ENCODE results near the gene CNOT9.

The CNOT9 gene

GRCh38 chr2:218578272-218578877 is 9.7 kb downstream of the CNOT9 start:
- no peak for DNase-seq

- DNase-seq: no peak
Observed at GRCh38 chr2:218582076-218582475, 13.4 kb downstream of the CNOT9 start.

- no peak for DNase-seq
Observed at GRCh38 chr2:218583983-218584850, 15.6 kb downstream of the CNOT9 start.

DNA sequence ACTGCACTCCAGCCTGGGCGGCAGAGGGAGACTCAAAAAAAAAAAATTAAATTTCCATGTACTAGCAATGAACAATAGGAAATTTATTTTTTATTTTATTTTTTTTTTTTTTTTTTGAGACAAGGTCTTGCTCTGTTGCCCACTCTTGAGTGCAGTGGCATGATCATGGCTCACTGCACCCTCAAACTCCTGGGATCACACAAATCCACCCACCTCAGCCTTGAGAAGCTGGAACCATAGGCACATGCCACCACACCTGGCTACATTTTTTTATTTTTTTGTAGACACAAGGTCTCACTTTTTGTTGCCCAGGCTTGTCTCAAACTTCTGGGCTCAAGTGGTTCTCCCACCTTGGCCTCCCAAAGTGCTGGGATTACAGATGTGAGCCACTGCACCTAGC is 16.9 kb downstream of the CNOT9 start:
- no peak for DNase-seq

DNA sequence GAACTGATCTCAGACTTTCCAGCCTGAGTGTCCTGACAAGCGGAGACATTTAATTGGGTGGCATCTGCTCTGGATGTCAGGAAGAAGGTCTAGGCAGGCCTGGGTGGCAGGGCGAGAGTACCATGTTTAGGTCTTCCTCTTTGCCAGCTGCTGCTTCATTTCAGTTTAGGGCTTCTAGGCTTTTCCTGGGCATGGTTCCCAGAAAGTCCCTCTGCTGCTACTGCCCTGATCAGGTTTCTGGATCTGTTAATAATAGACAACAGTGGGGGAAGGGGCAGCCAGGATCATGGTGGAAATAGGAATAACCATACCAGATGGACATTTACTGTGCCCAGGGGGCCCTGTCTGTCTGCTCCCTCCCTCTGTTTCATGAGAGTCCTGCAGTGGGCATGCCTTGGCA is 36.8 kb downstream of the CNOT9 start:
- no peak for DNase-seq

GRCh38 chr2:218607436-218608115 is 38.9 kb downstream of the CNOT9 start, which contains the start of gene PLCD4:
Gene PLCD4 (plus strand): TSS chr2:218607899. CDS start chr2:218615740, 7,841 bp downstream.
- no peak for DNase-seq

DNA sequence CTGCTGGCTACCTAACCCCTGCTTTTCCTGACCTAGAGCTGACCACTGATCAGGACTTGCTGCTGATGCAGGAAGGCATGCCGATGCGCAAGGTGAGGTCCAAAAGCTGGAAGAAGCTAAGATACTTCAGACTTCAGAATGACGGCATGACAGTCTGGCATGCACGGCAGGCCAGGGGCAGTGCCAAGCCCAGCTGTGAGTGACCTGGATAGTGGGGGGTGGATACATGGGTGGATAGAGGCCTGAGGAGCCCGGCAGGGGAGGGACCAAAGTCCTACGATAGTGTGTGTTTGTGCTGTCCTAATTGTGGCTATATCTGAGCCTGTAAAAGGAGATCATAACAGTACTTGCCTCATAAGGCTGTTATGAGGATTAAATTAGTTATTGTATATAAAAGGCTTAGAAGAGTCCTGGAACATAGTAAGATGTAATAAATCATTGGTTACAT is 47.3 kb downstream of the CNOT9 start:
- no peak for DNase-seq

GRCh38 chr2:218618102-218618860 is 49.6 kb downstream of the CNOT9 start:
- no peak for DNase-seq

DNA sequence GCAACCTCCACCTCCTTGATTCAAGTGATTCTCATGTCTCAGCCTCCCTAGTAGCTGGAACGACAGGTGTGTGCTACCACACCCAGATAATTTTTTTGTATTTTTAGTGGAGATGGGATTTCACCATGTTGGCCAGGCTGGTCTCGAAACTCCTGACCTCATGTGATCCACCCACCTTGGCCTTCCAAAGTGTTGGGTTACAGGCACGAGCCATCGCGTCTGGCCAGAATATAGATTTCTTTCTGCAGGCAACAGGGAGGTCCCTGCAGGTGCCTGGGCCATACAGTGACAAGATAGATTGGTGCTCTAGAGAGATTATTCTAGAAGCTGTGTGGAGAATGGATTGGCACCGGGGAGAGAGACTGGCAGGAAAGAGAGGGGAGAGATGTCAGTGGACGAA is 52.4 kb downstream of the CNOT9 start:
- no peak for DNase-seq

DNA sequence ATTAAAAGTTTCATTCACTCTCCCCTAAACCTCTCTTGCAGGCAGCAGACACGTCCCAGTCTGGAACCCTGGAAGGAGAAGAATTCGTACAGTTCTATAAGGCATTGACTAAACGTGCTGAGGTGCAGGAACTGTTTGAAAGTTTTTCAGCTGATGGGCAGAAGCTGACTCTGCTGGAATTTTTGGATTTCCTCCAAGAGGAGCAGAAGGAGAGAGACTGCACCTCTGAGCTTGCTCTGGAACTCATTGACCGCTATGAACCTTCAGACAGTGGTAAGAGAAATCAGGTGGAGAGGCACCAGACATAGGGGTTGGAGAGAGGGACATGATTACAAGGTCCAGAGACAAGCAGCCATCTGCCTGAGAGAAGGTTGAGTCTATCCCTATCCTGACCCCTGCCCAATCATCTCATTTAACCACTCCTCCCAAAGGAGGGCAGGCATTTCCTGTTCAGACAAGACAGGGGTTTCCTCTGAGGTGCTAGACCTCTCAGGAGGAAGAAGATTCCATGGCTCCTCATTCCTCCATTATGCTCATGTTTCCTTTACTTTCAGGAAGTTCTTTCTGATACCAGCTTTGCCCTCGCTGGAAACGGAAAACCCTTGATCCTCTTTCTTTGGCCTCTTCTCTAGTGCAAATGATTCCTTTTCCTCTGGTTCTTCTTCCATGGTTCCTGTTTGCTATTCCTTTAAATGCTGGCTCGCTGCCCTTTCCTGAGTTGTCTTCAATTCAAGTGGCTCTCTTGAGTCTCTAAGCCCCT is 54.1 kb downstream of the CNOT9 start:
- DNase-seq: no peak

GRCh38 chr2:218623366-218623705 is 54.7 kb downstream of the CNOT9 start:
- DNase-seq: no peak

DNA sequence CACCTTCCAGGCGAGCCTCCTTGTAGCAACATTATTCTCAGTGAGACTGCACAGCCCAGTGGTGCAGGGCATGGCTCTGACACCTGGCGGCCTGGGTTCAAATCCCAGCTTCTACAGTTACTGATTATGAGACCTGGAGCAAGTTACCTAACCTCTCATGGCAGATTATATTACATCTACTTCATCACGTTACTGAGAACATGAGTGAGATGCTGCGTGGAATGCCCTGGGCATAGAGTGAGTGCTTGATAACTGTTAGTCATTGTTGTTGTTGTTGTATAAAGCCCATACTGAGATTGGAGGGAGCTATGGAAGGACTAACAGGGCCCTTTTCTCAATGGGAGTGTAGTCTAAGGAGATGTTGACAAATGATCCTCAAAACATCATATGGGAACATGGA is 57.7 kb downstream of the CNOT9 start:
- DNase-seq: no peak

- no peak for DNase-seq
Observed at GRCh38 chr2:218627939-218628338, 59.3 kb downstream of the CNOT9 start.

GRCh38 chr2:218631837-218632236 is 63.2 kb downstream of the CNOT9 start:
- no peak for DNase-seq

- no peak for DNase-seq
Observed at GRCh38 chr2:218635719-218636118, 67.1 kb downstream of the CNOT9 start.

GRCh38 chr2:218638372-218638771 is 69.7 kb downstream of the CNOT9 start:
- DNase-seq: no peak

- DNase-seq: no peak
Observed at GRCh38 chr2:218642121-218642656, 73.5 kb downstream of the CNOT9 start.

DNA sequence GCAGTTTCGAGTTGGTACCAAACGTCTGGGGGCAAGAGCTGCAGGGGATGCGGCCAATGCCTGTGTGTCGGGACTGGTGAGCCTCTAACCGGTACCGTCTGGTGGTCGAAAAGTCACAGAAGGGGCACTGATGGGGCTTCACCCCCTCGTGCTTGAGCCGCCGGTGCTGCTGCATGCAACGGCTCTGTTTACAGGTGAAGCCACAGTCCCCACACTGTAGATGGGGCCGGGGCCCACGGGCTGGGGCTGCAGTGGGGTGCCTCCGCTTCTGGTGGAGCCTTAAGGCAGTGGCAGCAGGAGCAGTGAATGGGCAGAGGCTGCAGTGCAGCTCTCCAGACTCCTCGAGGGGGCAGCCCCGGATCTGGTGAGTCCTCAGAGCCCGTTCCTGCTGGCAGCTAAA is 74.1 kb downstream of the CNOT9 start:
- no peak for DNase-seq

DNA sequence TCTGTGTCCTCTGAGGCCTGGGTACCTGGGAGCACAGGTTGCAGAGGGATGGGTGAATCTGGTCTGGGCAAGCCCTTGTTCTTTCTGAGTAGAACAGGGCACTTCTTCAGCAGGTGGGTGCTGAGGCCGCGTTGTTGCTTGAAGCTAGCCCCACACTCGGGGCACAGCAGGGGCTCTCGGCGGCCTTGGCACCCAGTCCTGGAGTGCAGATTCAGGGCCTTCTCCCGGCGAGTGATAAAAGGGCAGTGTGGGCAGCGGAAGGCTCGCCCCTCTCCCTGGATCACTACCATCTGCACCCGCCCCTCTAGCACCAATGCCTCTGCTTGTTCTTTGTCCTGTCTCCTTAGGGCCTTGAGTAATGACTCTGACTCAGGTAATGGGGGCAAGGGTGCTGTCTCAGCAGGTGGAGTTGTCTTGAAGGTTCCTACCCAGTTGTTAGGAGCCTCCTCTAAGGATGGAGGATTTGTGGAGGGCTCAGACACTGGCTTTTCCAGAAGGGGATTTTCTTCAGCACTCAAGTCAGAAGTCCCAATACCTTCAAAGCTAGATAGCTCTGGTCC is 75.2 kb downstream of the CNOT9 start:
- no peak for DNase-seq

GRCh38 chr2:218644721-218645120 is 76.1 kb downstream of the CNOT9 start:
- DNase-seq: no peak

DNA sequence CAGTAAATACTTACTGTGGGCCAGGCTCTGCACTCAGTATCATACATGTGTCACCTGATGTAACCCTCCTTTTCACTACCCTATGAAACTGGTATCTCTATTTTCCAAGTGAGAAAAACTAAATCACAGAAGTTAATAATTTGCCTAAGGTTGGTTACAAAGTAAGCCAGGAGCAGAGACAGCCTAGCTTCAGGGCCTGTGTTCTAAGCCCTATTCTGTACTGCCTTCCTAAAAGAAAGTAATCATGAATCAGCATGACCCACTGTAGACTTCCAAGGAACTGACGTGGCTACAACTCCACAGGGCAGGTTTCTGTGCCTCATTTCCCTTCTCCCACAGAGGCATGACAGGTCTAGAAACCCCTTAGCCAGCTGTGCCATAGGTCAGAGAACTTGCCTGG is 76.5 kb downstream of the CNOT9 start:
- DNase-seq: no peak
